ENCODE measurements around the gene TCF3. TPM values are rescaled to one million over a fixed set of nuclear protein-coding genes. Genes with fewer than 3 reads are reported as not detected.

TCF3 gene
- total and polyA plus RNA-seq, 10 of the 15 experiments (the other 5 are each of a cell fraction or from before 2014, with no cell fraction given) = 6.7 to 282 (median 70.7) TPM

GRCh38 chr19:1616875-1617274 is 35.5 kb downstream of the TCF3 start (continued):
- no peak for TF ChIP-seq TCF7 (IDR thresholded peaks at IDR 0.05; ENCODE audit: borderline replicate concordance)

- no peak for ATAC-seq
- Histone ChIP-seq H4K20me1 (ENCODE audit: control insufficient read depth, insufficient read depth) (no peaks in the 10 kb centered on the region), H3K9ac (ENCODE audit: control insufficient read depth, insufficient read depth, low read length) (no peak overlapping the region), H2AFZ (ENCODE audit: control insufficient read depth, low read depth, low read length) (no peak overlapping the region), H3K27me3 (replicated peaks in 1 of 2; ENCODE audit: control insufficient read depth in 2 of 2, insufficient read depth in 2 of 2, low read length in 1 of 2) (no peaks in the 10 kb centered on the region), H3K4me3 (no peak overlapping the region), H3K79me2 (ENCODE audit: control insufficient read depth, insufficient read depth, low read length) (no peaks in the 10 kb centered on the region), H3K4me2 (ENCODE audit: control insufficient read depth, insufficient read depth) (no peak overlapping the region), H3K9me3 (replicated peaks; ENCODE audit: control insufficient read depth, insufficient read depth, low read length) (no peaks in the 10 kb centered on the region), H3K36me3 (ENCODE audit: control insufficient read depth in 2 of 2, insufficient read depth in 2 of 2, low read length in 1 of 2) (peaks cover 18 to 69% of the 10 kb centered on the region in 2 experiments), H3K4me1 (ENCODE audit: control insufficient read depth, insufficient read depth, low read length) (no peaks in the 10 kb centered on the region), H3K27ac (ENCODE audit: control insufficient read depth, insufficient read depth) (no peak overlapping the region)
- intact Hi-C loops (cut with micrococcal nuclease; ENCODE audit: unreplicated experiment) (no loop called here), in situ Hi-C loops (cut with MboI) (no loop called here)
- POLR2A ChIA-PET = interaction anchor here (1.5 kb wide), 1 partner anchor 11 kb away, joined by 3 read pairs; no protein-coding TSS in a partner anchor
- CTCF ChIA-PET = interaction anchor here (0.9 to 1.5 kb wide), 3 partner anchors 34 to 148 kb away, joined by 3 to 4 read pairs (median 4); no protein-coding TSS in a partner anchor
- SMC1A ChIA-PET (ENCODE audit: uncharacterized antibody, unreplicated experiment) = interaction anchor here (1.5 kb wide), 1 partner anchor 56 kb away, joined by 4 read pairs; no protein-coding TSS in a partner anchor
- WGBS (ENCODE audit: insufficient coverage, insufficient replicate concordance, low lambda C conversion rate, missing lambda C conversion rate) = 99% methylated on average over 6 of the region's 8 CpGs
- TF ChIP-seq SMARCA5 (IDR thresholded peaks at IDR 0.05) = no peak
- no peak for TF ChIP-seq ATF2 (IDR thresholded peaks at IDR 0.05; ENCODE audit: low read length)
- no peak for TF ChIP-seq PAX5 (IDR thresholded peaks at IDR 0.05; ENCODE audit: borderline replicate concordance, low read depth, low read length)
- TF ChIP-seq FOS (IDR thresholded peaks at IDR 0.05; ENCODE audit: borderline replicate concordance, extremely low read depth, insufficient read length) = no peak
- TF ChIP-seq TCF7 (IDR thresholded peaks at IDR 0.05; ENCODE audit: borderline replicate concordance) = no peak
- no peak for TF ChIP-seq MEF2A (IDR thresholded peaks at IDR 0.05; ENCODE audit: insufficient read depth, low read depth, low read length)
- TF ChIP-seq SMAD1 (IDR thresholded peaks at IDR 0.05; ENCODE audit: low read depth, partially characterized antibody) = no peak
- no peak for TF ChIP-seq ATF7 (IDR thresholded peaks at IDR 0.05; ENCODE audit: low read depth)
- no peak for TF ChIP-seq HDAC6 (IDR thresholded peaks at IDR 0.05; ENCODE audit: unreplicated experiment)
- TF ChIP-seq SMC3 (IDR thresholded peaks at IDR 0.05; ENCODE audit: borderline replicate concordance, low read length) = no peak
- no peak for TF ChIP-seq ZSCAN29 (IDR thresholded peaks at IDR 0.05)
- DNase-seq (ENCODE audit: low read depth, low spot score) = no peak
- BruUV-seq (replicated peaks) = no TSS peak
- FAIRE-seq = no peak
- RAD21 ChIA-PET (ENCODE audit: unreplicated experiment) = no interaction called here
These were observed 36.0 kb downstream of the TCF3 start for GRCh38 chr19:1616396-1616795.

All from GM12878 (cell line).